Glomerular endothelial cell (primary cell): ENCODE results near the gene TMEM167A. TPM values are rescaled to one million over a fixed set of nuclear protein-coding genes. Genes with fewer than 3 reads are reported as not detected.

Experiments used
- DNase-seq: peaks from one replicate; pipeline ENCODE4 v3.0.0-alpha.2; 2011; ENCODE audit warnings: low read depth, low spot score; ENCODE audit errors: extremely low read depth
- total RNA-seq: library from RNA; depleted of rRNA; stranded (reverse); fragments of >200 nt; gene quantifications from 2 replicates; pipeline ENCODE4 v1.2.3, GENCODE V29; 2015

Gene TMEM167A
- total RNA-seq, 1 donor from 2014 or later: 45.7 TPM

- no peak for DNase-seq
Observed at GRCh38 chr5:83036991-83037575, 40.1 kb downstream of the TMEM167A start.

- no peak for DNase-seq
Observed at GRCh38 chr5:83035373-83036100, 41.7 kb downstream of the TMEM167A start.

GRCh38 chr5:83034528-83035207, 42.5 kb downstream of the TMEM167A start:
- no peak for DNase-seq

- no peak for DNase-seq
Observed at GRCh38 chr5:83034036-83034435, 43.2 kb downstream of the TMEM167A start.

GRCh38 chr5:83031381-83031780, 45.8 kb downstream of the TMEM167A start:
- no peak for DNase-seq

- DNase-seq: no peak
Observed at GRCh38 chr5:83029912-83030311, 47.3 kb downstream of the TMEM167A start.

GRCh38 chr5:83026930-83027687, 50.1 kb downstream of the TMEM167A start:
- no peak for DNase-seq

GRCh38 chr5:83026516-83026915, 50.7 kb downstream of the TMEM167A start:
- no peak for DNase-seq

- no peak for DNase-seq
Observed at GRCh38 chr5:83025690-83026478, 51.3 kb downstream of the TMEM167A start.

- no peak for DNase-seq
Observed at GRCh38 chr5:83022334-83022733, 54.9 kb downstream of the TMEM167A start.

GRCh38 chr5:83015676-83016075, 61.5 kb downstream of the TMEM167A start:
- no peak for DNase-seq

GRCh38 chr5:83011985-83012384, 65.2 kb downstream of the TMEM167A start:
- DNase-seq: no peak

- no peak for DNase-seq
Observed at GRCh38 chr5:83009408-83009807, 67.8 kb downstream of the TMEM167A start.

GRCh38 chr5:83007755-83008154, 69.4 kb downstream of the TMEM167A start:
- no peak for DNase-seq

GRCh38 chr5:83006683-83007283, 70.4 kb downstream of the TMEM167A start:
- DNase-seq: no peak

GRCh38 chr5:83003791-83004190, 73.4 kb downstream of the TMEM167A start:
- no peak for DNase-seq
